CD4-positive, alpha-beta T cell (primary cell): Measurements from ENCODE around the gene SUPT3H. TPM values are rescaled to one million over a fixed set of nuclear protein-coding genes. Genes with fewer than 3 reads are reported as not detected.

Experiments
- ATAC-seq: fragments of 200-7000 bp; cut with Tn5 transposase; one replicate; pipeline ENCODE4 v1.10.0; 2022; ENCODE audit warnings: mild to moderate bottlenecking; ENCODE audit not compliant: poor library complexity
- CTCF ChIA-PET: fragments of 350-600 bp; sonication (Branson Sonifier 250); formaldehyde crosslinking; loops from one replicate; lab custom pipeline; 2021; ENCODE audit warnings: antibody characterized with exemption, inconsistent platforms; lab: Charles Lee
- POLR2A ChIA-PET: fragments of 350-600 bp; sonication (Branson Sonifier 250); formaldehyde crosslinking; loops from one replicate; lab custom pipeline; 2021; ENCODE audit warnings: antibody characterized with exemption, inconsistent platforms; lab: Charles Lee
- DNase-seq, 14 experiments: peaks; one replicate each; pipeline ENCODE4 v3.0.0-alpha.2; 2013 to 2020; ENCODE audit warnings: mixed read lengths in 2 of 14
- H3K27ac ChIP-seq, 2 donors: one replicate each; pipeline versions ENCODE4 v1.5.1 to v1.7.0; 2013; ENCODE audit warnings: low read length in 2 of 2, low read depth in 1 of 2, mild to moderate bottlenecking in 1 of 2
- H3K27me3 ChIP-seq, 2 experiments: 1 replicate in 1 of 2; 2 replicates in 1 of 2; pipeline versions ENCODE4 v1.6.1 to v1.7.0; 2013; ENCODE audit warnings: low read length in 2 of 2, control low read depth in 1 of 2, mild to moderate bottlenecking in 1 of 2, moderate library complexity in 1 of 2; ENCODE audit not compliant: insufficient read depth in 2 of 2, control insufficient read depth in 1 of 2
- H3K36me3 ChIP-seq: one replicate; pipeline ENCODE4 v1.6.1; 2013; ENCODE audit warnings: low read length, control low read depth; ENCODE audit not compliant: insufficient read depth
- H3K4me1 ChIP-seq: one replicate; pipeline ENCODE4 v1.6.1; 2013; ENCODE audit warnings: low read length, control low read depth; ENCODE audit not compliant: insufficient read depth
- H3K4me3 ChIP-seq: one replicate; pipeline ENCODE4 v1.5.1; 2013; ENCODE audit warnings: mild to moderate bottlenecking, low read length, moderate library complexity
- H3K9me3 ChIP-seq, 2 experiments: 1 replicate in 1 of 2; 2 replicates in 1 of 2; pipeline versions ENCODE4 v1.6.1 to v1.7.0; 2013; ENCODE audit warnings: low read length in 2 of 2, mild to moderate bottlenecking in 2 of 2, control low read depth in 1 of 2, moderate library complexity in 1 of 2; ENCODE audit not compliant: control insufficient read depth in 1 of 2, insufficient read depth in 1 of 2
- H3K27ac Mint-ChIP-seq: one replicate; pipeline ENCODE4 v1.8.0; 2020; ENCODE audit warnings: mixed read lengths
- H3K27me3 Mint-ChIP-seq: one replicate; pipeline ENCODE4 v1.8.0; 2021; ENCODE audit warnings: mixed read lengths
- H3K36me3 Mint-ChIP-seq: one replicate; pipeline ENCODE4 v1.8.0; 2021; ENCODE audit warnings: low read depth, mixed read lengths
- H3K4me1 Mint-ChIP-seq: one replicate; pipeline ENCODE4 v1.8.0; 2021; ENCODE audit warnings: low read depth, mixed read lengths
- H3K4me3 Mint-ChIP-seq: one replicate; pipeline ENCODE4 v1.8.0; 2020; ENCODE audit warnings: mild to moderate bottlenecking, mixed read lengths
- H3K9me3 Mint-ChIP-seq: one replicate; pipeline ENCODE4 v1.8.0; 2020; ENCODE audit warnings: mixed read lengths
- CTCF ChIP-seq: fragments of 200-600 bp; IDR thresholded peaks from one replicate; pipeline ENCODE4 v1.8.0; 2022; ENCODE audit warnings: antibody characterized with exemption, mild to moderate bottlenecking
- intact Hi-C, 2 experiments: fragments of 100-400 bp; cut with DNase I in 1 of 2; cut with micrococcal nuclease in 1 of 2; formaldehyde crosslinking; loops; one replicate each; pipeline versions ENCODE4 v1.15.1 to v1.9.0; 2023 to 2025; cut with DNase I, micrococcal nuclease
- total RNA-seq, 174 experiments: library from RNA in 2 of 174; stranded (reverse) in 2 of 174; gene quantifications; one replicate each; pipeline ENCODE4 v1.2.3 and lab custom pipeline; 2021 to 2026

Gene SUPT3H
- total RNA-seq, 2 experiments from 2014 or later, result 8.9 to 10.5 TPM

GRCh38 chr6:45003961-45004360, 373.8 kb downstream of the SUPT3H start:
- ATAC-seq (no peak), DNase-seq (no peak)
- H3K27me3 Mint-ChIP-seq, result no peaks in the 10 kb centered on the region
- intact Hi-C loops, result no loop called here
- no peak overlapping the region for H3K27ac Mint-ChIP-seq
- no peaks in the 10 kb centered on the region for H3K27me3 ChIP-seq
- H3K9me3 Mint-ChIP-seq, result no peaks in the 10 kb centered on the region
- ChIA-PET CTCF (interaction anchor here (1.2 kb wide), 1 partner anchor 11 kb away, joined by 3 read pairs; no protein-coding TSS in a partner anchor), POLR2A (no interaction called here)
- H3K27ac ChIP-seq, result no peak overlapping the region
- H3K4me3 ChIP-seq, result no peak overlapping the region
- peaks cover 32% of the 10 kb centered on the region for H3K4me1 Mint-ChIP-seq
- peaks cover 3% of the 10 kb centered on the region for H3K36me3 Mint-ChIP-seq
- no peaks in the 10 kb centered on the region for H3K36me3 ChIP-seq
- no peak for TF ChIP-seq CTCF
- no peak overlapping the region for H3K4me3 Mint-ChIP-seq
- no peaks in the 10 kb centered on the region for H3K4me1 ChIP-seq
- H3K9me3 ChIP-seq, result no peaks in the 10 kb centered on the region

- CTCF ChIA-PET, result no interaction called here
- Mint-ChIP-seq H3K4me3 (no peak overlapping the region), H3K4me1 (peaks cover 35% of the 10 kb centered on the region), H3K9me3 (no peaks in the 10 kb centered on the region), H3K27me3 (no peaks in the 10 kb centered on the region), H3K27ac (peak overlapping the region; percentile 52), H3K36me3 (peaks cover 3% of the 10 kb centered on the region)
- no peak overlapping the region for H3K27ac ChIP-seq
- no peaks in the 10 kb centered on the region for H3K27me3 ChIP-seq
- H3K4me1 ChIP-seq, result no peaks in the 10 kb centered on the region
- H3K4me3 ChIP-seq, result no peak overlapping the region
- ATAC-seq (no peak), DNase-seq (peak in 1 of 14 experiments; percentile 3)
- no peaks in the 10 kb centered on the region for H3K9me3 ChIP-seq
- intact Hi-C loops, result no loop called here
- no peak for TF ChIP-seq CTCF
- H3K36me3 ChIP-seq, result no peaks in the 10 kb centered on the region
- POLR2A ChIA-PET, result no interaction called here
Observed at GRCh38 chr6:45003387-45003786, 374.3 kb downstream of the SUPT3H start.

- H3K4me3 Mint-ChIP-seq, result no peak overlapping the region
- CTCF ChIA-PET, result no interaction called here
- Histone ChIP-seq H3K9me3 (no peaks in the 10 kb centered on the region), H3K4me3 (no peak overlapping the region), H3K27ac (no peak overlapping the region), H3K36me3 (no peaks in the 10 kb centered on the region), H3K27me3 (no peaks in the 10 kb centered on the region), H3K4me1 (no peaks in the 10 kb centered on the region)
- peaks cover 35% of the 10 kb centered on the region for H3K4me1 Mint-ChIP-seq
- DNase-seq (peak in 2 of 14 experiments; percentile 12 to 49), ATAC-seq (no peak)
- POLR2A ChIA-PET, result no interaction called here
- no peaks in the 10 kb centered on the region for H3K9me3 Mint-ChIP-seq
- intact Hi-C loops, result no loop called here
- TF ChIP-seq CTCF, result no peak
- peaks cover 3% of the 10 kb centered on the region for H3K36me3 Mint-ChIP-seq
- H3K27ac Mint-ChIP-seq, result peak overlapping the region; percentile 52
- H3K27me3 Mint-ChIP-seq, result no peaks in the 10 kb centered on the region
Observed at GRCh38 chr6:45002390-45003105, 375.2 kb downstream of the SUPT3H start.
